NCI-H748 (cell line): ENCODE data around the gene LRPPRC.
"Not testable (repeated sequence)": the region's sequence is repeated elsewhere in the genome, so short reads cannot be mapped to it uniquely, and the experiment has no call there.

ENCODE experiments used
- DNase-seq: peaks from one replicate; lab custom pipeline; 2025; ENCODE audit not compliant: unreplicated experiment; lab: John Stamatoyannopoulos, UW

Gene LRPPRC

DNA sequence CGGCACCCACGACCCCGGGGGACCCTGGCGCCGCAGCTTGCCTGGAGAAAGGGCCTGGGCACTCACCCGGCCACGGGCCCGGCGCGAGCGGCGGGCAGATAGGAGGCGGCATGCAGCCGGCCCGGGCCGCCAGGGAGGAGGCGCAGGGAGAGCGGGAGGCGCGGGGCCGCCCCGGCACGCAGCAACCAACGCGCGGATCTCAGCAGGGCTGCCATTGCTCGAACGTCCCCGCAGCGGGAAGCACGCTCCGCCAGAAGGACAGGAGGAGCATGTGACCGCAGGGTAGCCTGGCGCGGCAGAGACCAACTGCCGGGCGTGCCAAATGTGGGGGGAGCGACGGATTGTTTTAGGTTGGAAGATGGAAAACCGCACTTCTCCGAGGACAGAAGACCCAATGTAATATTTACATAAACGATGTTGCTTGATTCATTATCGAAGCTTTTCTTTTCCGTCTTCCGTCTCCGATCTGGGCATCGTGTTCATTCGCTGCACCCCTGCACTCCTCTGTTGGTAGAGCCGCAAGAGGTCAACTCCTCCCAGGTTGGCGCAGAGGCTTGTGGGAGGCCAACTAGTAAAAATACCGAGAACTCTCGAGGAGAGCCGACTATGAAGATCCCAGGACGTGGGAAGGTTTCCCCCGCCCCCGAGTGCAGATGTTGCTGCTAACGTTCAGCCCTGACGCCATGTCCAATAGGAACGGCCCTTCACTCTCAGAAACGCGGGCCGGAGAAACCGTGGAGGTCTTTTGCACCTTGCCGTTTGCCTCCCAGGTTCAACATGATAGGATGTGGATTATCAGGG lies at the start of gene LRPPRC:
TSS of gene LRPPRC (minus strand) at position 257 of the 801 bp plus-strand sequence. CDS start at position 215, 42 bp downstream.
- peak; percentile 95 for DNase-seq

DNA sequence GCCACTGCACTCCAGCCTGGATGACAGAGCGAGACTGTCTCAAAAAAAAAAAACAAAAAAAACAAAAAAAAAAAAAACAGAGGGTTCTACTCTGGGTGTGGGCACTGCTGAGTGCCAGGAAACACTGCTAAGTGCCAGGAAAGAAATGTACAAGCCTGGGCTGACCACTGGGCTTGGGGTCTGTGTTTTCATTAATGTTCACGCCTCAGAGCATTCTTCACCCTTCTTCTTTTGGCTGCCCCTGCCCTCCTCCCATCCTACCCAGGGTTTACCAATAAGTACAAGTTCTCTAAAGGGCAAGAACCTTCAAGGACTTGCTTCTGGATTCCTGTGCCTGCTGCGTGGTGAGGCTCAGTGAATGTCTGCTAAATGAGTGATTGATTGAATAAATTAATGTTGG lies 49.3 kb upstream of the LRPPRC start:
- no peak for DNase-seq

DNA sequence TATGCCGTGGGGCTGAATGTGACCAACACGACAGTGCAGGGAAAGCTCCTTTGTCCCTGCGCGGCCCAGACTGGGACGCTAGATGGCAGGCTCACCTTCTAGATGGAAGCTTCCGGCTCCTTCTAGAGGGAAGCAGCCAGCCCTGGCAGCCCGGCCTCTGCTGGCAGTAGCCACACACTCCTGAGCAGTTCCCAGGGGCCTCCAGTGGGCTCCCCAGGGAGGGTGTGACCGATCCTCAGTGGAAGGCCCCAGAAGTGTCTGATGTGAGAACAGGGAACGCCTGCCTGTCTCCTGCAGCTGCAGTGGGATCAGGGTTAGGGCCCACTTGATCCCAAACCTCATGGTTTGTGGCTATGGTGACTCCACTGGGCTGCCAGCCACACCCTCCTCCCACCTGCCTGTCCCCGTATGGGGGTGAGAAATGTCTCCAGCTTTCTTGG lies 48.5 kb upstream of the LRPPRC start:
- peak; percentile 86 for DNase-seq

DNA sequence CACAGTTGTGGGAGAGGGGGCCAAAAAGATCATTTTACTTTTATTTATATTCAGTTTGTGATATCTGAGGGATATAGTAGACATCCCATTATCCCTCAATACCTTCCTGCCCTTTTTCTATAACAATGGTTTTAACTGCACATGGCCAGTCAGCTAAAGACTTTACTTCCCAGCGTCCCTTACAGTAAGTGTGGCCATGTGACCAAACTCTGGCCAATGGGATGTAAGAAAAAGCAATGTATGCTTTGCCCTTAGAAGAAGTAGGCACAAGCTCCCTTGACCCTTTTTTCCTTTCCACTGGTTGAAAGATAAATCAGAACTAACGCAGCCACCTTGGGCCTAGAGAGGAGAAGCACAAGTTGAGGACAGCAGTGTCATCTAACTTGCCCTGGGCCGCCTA lies 44.6 kb upstream of the LRPPRC start:
- DNase-seq, result no peak

DNA sequence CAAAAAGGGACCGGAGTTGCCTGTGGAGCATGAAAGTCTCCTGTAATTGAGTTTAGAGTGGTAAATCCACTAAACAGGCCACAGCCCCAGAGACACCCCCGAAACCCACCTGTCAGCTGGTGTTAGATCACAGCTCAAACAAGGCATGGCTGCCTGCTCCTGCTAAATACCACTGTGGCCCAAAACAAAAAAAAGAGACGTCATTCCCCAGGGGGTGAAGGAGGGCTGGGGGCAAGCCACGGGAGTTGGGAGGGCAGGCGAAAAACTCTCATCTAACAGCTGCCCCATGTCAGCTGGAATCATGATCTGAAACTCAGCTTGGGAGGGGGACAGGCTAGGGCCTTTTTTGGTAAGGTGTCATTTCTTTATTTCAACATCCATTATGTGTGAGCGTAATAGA lies 42.5 kb upstream of the LRPPRC start:
- no peak for DNase-seq

DNA sequence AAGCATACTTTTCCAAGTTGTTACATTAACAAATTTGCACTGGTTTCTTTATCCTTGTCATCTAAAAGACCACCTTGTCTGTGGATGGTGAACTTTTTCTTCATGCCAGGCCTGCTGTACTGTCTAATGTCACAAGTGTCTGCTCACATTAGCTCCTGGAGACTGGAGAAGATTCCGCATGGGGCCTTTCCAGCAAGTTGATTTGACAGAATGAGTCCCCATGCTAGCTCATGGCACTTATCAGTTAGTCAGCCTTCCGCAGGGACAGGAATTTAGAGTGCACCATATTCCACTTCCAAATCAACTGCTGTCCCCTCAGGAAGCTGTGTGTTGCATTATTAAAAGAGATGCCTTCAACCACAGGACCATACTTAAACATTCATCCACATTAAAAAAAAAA lies 41.4 kb upstream of the LRPPRC start:
- no peak for DNase-seq

DNA sequence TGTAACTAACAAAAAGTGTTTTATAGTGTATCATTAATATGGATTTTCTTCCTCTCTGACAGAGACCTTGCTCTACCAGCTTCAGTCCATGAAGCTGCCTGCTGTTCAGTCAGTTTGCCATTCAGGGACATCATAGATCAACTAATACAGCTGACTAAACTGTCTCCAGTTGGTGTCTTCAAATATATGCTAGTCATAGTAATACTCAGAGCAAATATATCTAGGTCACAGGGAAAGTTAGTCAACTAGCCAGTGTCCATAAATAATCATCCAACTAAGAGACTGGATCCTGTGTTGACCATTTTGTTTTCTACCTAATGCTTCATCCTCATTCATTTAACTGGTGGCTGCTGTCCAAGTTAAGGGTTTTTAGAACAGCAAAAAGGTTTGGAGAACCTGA lies 38.2 kb upstream of the LRPPRC start:
- DNase-seq, result no peak

DNA sequence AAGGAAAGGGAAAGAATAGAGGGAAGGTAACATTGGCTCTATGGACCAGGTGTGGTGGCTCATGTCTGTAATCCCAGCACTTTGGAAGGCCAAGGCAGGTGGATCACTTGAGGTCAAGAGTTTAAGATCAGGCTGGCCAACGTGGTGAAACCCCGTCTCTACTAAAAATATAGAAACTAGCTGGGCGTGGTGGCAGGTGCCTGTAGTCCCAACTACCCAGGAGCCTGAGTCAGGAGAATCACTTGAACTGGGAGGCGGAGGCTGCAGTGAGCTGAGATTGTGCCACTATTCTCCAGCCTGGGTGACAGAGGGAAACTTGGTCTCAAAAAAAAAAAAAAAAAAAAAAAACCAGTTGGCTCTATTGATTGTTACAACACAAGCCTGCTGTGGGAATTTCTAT lies 31.3 kb upstream of the LRPPRC start:
- not testable (repeated sequence) for DNase-seq

DNA sequence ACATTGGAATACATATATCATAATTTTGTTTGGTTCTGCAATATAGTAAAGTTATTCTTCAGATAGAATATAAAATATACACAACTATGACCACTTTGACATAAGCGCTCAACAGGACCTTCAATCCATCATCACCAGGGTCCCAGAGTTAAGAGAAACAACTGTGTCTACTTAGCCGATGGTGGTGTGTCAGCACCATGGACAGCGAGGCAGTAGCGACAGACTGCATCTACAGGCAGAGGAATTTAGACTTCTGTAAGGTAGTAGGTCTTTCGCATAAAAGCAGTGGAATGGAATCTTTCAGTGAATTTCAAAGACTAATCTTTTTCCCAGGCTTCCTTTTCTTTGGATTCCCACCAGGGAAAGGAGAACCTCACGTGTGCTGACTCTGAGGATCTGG lies 20.5 kb upstream of the LRPPRC start:
- no peak for DNase-seq

DNA sequence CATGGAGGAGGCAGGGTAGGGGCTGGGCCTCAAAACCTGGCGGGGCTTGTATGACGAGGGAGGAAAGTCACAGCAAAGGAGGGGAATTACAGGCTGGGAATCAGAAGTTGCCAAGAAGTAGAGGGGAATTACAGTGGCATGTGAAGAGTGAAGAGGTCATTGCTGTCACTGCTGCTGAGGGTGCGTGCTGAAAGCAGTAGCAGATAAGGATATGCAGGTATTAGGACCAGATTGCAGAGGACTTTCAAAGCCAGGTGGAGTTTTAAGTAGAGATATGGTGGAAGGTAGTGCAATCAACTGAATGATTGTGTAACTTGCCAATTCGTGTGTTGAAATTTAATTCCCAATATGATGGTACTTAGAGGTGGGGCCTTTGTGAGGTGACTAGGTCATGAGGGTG lies 19.4 kb upstream of the LRPPRC start:
- no peak for DNase-seq

DNA sequence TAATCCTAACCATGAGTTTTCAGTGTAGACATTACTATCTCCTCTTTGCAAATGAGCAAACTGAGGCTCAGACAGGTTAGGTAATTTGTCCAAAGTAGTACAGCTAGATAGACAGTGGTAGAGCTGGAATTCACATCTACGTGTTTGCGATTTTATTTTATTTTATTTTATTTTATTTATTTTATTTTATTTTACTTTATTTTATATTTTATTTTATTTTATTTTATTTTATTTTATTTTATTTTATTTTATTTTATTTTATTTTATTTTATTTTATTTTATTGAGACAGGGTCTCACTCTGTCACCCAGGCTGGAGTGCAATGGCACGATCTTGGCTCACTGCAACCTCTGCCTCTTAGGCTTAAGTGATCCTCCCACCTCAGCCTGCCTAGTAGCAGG lies 17.4 kb upstream of the LRPPRC start:
- DNase-seq, result not testable (repeated sequence)

DNA sequence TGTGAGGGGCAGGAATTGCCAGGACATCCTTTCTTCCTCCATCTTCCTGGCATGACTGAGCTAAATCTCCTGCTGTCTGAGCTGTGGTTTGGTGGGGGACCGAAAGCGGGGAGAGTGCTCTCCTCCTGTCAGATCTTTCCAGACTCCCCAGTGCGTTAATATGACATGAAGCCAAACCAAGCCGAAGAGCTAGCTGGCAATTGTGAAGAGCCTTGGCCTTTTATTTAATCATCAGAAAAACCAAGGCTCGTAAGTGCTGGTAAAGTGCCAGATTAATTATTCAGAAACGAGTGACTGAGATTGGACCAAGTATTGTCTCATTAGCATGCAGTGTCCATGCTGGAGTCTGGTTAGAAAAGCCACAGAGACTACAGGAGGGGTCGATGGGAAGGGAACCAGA lies 14.5 kb upstream of the LRPPRC start:
- no peak for DNase-seq

DNA sequence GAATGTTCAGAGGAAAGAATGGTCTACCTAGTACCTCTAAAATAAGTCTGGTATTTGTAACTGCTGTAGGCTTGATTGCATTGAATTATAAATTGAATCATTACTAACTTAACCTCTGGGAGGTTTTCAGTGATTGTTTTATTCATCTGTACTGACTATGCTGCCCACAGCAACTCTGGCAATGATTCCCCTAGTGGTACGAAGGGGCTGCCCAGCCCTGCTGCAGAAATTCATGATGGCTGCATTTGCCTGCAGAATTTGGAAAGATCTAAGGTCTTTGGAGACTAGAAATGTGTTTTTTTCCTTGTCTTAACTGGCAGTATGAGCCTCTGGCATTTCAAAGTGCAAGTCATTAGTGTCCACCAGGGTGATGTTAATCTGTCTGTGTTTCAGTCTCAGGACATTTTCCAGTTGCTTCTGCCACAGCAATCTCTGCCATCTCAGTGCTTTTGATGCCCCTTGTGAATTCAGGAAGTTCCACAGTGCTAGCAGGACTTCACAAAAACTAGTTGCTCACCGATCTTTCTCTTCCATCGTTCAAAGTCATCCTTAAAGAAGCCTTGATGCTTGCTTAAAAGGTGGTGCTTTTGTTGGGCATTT lies 13.4 kb upstream of the LRPPRC start:
- peak; percentile 3 for DNase-seq

DNA sequence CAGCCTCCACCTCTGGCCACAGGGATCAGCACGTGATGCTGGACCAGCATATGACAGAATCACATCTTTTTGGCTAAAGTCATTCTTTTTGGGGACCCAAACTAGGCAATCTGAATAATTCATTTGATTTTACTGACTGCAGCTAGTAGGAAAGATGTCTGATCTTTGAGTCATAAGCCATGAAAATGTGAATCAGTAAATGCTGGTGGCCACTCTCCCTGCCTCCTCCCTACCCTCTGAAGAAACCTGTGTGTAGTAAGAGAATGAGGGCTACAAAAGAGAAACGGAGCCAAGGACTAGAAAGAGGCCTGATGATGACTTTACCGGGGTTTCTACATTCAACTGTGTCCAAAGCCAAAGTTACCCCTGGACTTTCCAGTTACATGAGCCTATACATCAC lies 10.1 kb upstream of the LRPPRC start:
- no peak for DNase-seq

DNA sequence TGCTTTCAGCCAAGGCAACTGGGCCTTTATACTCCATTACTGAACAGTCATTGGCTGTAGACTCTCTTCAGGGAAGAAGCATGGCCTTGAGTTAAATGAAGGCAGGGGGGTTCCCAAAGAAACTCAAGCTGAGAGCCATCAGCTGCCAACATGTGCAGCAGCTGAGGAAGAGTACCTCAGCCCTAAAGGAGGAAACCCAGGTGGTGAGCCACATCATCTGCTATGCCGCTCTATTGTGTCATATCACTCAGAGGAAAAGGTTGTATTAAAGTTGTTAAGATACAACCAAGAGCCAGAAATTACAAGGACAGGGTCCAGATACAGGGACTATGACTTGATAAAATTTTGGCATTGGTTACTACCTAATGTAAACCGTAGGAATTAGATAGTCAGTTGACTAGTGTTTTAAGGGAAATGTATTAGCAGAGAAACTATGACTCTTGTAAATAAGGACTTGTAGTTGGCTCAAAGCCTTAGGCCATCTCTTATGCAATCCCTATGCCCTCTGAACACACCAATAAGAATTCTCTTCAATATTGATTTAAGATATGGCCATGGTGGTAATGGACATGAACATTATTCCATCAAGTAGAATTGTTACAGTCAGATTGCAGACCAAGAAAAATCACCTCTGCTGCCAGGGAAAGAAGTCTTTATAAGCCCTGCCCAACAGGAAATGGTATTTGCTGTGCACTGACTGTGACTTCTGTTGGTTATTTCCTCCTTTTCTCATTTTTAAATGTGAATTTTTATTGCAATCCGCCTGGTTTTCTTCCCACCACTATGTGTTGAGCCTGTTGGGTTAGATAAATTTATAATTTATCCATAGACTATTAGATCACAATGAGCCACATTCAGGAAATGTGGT lies 9.2 kb upstream of the LRPPRC start:
- no peak for DNase-seq

DNA sequence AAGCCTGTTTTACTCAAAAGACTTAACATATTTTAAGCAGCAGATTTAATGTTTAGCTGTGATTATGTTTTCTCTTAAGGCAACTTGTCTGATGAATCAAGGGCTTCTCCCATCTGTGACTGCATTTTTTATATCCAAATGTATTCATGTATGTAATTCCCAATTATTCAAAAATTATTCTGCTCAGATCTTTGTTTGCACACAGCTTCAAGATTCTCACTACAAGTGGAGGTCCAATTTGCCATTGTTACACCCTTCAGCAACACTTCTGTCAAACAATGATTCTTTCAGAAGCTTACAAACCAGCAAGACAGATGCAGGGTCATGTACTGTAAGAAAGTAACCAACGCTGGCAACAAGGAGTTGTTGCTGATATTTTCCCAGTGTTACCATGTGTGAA lies 5.9 kb upstream of the LRPPRC start:
- DNase-seq, result no peak

DNA sequence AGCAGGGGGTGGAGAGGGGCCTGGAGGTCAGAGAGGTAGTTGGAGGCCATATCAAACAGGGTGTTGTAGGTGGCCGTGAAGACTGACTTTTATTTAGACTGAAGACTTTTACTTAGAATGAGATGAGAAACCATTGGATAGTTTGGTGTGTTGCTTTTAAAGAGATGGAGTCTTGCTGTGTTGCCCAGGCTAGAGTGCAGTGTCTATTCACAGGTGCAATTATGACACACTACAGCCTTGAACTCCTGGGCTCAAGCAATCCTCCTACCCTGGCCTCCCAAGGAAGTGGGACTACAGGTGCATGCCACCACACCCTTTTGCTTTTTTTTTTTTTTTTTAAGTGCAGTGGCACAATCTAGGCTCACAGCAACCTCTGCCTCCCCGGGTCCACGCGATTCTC lies 2.5 kb upstream of the LRPPRC start:
- DNase-seq, result no peak

DNA sequence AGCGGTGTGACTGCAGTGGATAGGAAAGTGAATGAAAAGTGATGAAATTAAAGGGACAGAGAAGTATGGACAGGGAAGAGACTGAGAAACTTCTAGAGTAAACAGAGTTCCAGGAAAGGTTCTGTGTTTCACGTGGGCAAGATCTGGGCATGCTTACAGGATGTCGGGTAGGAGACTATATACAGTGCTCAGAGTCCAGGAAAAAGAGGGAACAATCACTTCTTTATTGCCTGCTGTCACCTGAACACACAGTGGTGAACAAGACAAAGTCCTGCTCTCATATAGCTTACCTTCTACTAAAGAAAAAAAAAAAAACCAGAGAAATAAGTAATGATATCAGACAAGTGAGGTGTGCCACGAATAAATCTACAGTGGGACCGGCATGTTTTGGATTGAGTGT lies 2.4 kb downstream of the LRPPRC start:
- no peak for DNase-seq

DNA sequence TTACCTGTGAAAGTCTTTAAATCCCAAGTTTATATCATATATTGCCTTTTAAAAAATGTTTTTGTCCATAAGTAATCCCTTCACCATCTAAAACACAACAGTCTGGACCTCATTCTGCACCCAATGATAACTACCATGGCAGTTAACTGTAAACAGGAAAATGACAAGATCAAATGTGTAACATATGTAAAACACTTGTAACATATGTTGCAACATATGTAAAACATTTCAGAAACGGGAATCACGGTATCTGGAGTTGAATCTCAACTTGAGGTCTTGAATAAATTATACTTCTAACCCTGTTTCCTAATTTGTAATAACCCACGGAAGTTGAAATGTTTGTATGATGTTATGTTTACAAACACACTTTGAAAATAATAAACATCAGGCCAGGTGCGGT lies 6.2 kb downstream of the LRPPRC start:
- DNase-seq, result no peak

DNA sequence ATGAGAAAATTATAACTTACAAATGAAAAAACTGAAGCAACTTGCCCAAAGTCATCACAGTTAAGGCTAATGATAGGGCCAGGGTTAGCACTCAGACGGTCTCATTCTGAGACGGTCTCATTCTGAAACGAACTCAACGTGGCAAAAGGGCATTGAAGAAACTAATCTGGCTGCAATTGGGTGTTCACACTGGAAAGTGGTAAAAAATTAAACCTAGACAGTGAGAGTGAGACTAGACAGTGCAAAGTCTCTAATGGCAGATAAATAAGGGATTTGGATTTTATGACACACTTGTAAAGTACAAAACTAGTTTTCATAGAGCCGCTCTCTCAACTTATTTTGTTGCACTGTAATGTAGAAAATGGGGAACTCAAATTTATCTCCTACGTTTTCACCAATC lies 9.2 kb downstream of the LRPPRC start:
- no peak for DNase-seq

DNA sequence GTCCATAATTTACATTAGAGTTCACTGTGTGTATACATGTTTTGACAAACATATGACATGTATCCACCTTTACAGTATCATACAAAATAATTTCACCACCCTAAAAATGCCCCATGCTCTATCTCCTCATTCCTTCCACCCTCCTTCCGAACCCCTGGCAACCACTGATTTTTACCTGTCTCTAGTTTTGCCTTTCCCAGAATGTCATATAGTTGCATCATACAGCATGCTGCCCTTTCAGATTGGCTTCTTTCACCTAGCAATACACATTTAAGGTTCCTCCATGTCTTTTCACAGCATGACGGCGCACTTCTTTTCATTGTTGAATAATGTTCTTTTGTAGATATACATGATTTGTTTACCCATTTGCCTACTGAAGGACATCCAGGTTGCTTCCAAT lies 10.4 kb downstream of the LRPPRC start:
- DNase-seq, result no peak

DNA sequence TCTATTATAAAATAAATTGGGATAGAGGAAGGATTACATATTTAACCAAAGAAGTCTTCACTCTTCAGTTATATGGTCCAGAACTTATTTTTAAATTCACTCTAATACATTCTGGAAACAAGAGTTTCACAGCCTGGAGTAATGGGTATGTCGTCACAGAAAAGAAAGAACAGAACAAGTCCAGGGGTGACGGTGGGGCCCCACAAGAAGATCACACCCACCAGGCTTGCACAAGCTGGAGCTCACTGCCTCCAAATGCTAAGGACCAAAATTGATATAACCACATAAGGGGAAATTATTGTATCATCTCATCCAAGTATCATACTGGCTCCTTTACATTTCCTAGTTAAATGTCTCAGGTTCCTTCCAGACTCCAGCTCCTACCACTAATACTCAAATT lies 11.3 kb downstream of the LRPPRC start:
- DNase-seq, result no peak
